GM13977 (cell line): Measurements from ENCODE around the gene KCNAB1.

Source experiments
- DNase-seq: peaks from one replicate; pipeline ENCODE4 v3.0.0; 2012; ENCODE audit warnings: low spot score
- in situ Hi-C: fragments of 300-500 bp; cut with MboI; formaldehyde crosslinking; loops from one replicate; pipeline ENCODE4 v1.12.0; 2022; ENCODE audit warnings: low sequenced_read_pairs, low pct_unique_long_range_greater_than_20kb, mixed read lengths, inconsistent platforms; ENCODE audit not compliant: unreplicated experiment
- TF ChIP-seq, protein P1 (sequence below): IDR thresholded peaks from 2 replicates; pipeline ENCODE4 v1.5.1; 2012; ENCODE audit warnings: mild to moderate bottlenecking, control low read depth; ENCODE audit not compliant: insufficient read depth; ENCODE audit errors: extremely low read depth, missing control alignments

Gene KCNAB1

GRCh38 chr3:156160647-156161046 lies 40.3 kb downstream of the KCNAB1 start:
- in situ Hi-C loops: loop anchor here (25.0 kb wide), 3 partner anchors 377 to 977 kb away; partner anchors contain the start of gene TIPARP
- DNase-seq: peak; percentile 24

DNA sequence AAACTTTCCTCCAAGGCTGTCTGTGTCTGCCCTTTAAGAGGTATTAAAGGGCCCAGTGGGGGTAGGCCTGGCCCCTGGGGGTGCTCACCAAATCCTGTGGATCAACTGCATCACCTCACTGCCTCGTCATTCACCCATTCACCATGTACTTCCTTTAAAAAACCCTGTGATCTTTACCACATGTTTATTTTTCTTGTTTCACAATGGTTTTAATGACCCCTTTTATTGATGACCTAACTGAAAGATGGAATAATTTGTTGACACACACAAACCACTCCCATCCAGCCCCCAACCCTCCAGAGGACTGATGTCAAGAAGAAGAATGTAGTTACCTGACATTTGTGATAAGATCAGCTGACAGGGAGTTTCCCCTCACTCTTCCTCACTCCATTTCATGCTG lies 40.8 kb downstream of the KCNAB1 start:
- no peak for DNase-seq
- in situ Hi-C loops: loop anchor here (25.0 kb wide), 3 partner anchors 376 to 976 kb away; partner anchors contain the start of gene TIPARP
- TF ChIP-seq, protein P1, sequence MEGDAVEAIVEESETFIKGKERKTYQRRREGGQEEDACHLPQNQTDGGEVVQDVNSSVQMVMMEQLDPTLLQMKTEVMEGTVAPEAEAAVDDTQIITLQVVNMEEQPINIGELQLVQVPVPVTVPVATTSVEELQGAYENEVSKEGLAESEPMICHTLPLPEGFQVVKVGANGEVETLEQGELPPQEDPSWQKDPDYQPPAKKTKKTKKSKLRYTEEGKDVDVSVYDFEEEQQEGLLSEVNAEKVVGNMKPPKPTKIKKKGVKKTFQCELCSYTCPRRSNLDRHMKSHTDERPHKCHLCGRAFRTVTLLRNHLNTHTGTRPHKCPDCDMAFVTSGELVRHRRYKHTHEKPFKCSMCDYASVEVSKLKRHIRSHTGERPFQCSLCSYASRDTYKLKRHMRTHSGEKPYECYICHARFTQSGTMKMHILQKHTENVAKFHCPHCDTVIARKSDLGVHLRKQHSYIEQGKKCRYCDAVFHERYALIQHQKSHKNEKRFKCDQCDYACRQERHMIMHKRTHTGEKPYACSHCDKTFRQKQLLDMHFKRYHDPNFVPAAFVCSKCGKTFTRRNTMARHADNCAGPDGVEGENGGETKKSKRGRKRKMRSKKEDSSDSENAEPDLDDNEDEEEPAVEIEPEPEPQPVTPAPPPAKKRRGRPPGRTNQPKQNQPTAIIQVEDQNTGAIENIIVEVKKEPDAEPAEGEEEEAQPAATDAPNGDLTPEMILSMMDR: no peak

More at GRCh38 chr3:156160647-156161046, 40.3 kb downstream of the KCNAB1 start:
- TF ChIP-seq, protein P1: no peak

- TF ChIP-seq, protein P1: no peak
- in situ Hi-C loops: loop anchor here (25.0 kb wide), 3 partner anchors 373 to 973 kb away; partner anchors contain the start of gene TIPARP
These were observed 43.5 kb downstream of the KCNAB1 start for GRCh38 chr3:156163848-156164247.

DNA sequence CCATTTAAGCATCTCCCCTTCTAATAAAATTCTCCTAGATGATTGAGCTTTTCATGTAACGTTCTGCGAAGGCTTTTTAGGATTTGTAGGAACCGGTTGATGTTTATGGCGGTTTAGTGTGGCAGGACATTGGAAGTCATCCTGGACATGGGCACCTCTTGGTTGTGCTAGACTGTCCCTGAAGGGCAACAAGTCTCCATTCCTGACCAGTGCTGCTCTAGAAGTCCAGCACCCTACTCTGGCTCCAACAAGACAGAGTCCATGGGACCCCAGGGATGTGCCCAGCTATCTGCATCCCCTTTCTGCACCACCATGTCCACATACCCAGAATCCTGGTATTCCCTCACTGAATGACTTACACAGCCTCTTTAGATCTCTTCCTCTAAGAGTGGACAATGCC lies 46.4 kb downstream of the KCNAB1 start:
- TF ChIP-seq, protein P1: no peak
- in situ Hi-C loops: loop anchor here (25.0 kb wide), 3 partner anchors 370 to 970 kb away; partner anchors contain the start of gene TIPARP
- no peak for DNase-seq

More at GRCh38 chr3:156163848-156164247, 43.5 kb downstream of the KCNAB1 start:
- DNase-seq: no peak

DNA sequence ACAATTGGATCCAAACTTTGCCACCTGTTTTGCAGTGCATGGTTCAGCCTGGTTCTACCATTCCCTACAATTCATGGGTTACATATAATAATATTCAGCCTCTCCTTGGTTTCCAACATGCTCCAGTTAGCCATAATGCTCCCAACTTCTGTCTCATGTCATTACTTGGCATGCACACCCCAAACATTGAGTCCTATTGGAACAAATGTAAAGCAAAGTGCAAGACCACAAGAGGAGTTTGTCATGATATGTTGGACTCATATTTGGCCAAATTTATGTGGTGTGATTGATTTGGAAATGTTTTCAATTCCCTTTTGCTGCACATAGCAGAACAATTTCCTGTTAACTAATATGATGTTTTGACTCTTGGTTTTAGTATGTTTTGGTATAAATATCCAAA lies 50.2 kb downstream of the KCNAB1 start:
- DNase-seq: no peak
- TF ChIP-seq, protein P1: no peak
- in situ Hi-C loops: loop anchor here (25.0 kb wide), 3 partner anchors 367 to 967 kb away; partner anchors contain the start of gene TIPARP

GRCh38 chr3:156171281-156172267 lies 51.2 kb downstream of the KCNAB1 start:
- TF ChIP-seq, protein P1: no peak
- in situ Hi-C loops: loop anchor here (25.0 kb wide), 3 partner anchors 366 to 966 kb away; partner anchors contain the start of gene TIPARP
- no peak for DNase-seq
